Measurements from ENCODE around the gene GSG1L2.

DNA sequence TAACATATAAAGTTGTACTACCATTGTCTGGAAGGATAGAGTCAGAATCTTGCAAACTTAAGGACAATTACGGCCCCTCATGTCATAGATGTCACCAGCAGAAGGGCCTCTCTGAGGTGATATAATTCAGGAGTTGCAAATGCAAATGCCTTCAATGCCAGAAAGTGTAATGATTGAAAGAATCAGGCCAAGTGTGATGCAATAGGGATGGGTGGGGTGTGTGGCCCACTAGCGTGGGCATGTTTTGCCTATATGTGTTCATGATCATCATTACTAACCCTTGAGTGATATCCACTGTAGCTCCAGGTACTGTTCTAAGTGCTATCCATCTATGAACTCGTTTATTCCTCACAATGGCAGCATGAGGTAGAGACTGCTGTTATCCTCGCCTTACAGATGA lies 31.6 kb downstream of the GSG1L2 start:
- TF ChIP-seq POLR2A (IDR thresholded peaks at IDR 0.05; ENCODE audit: low read length) (no peak), GATA1 (IDR thresholded peaks at IDR 0.05; ENCODE audit: low read depth, low read length) (no peak)

Data from erythroblast (primary cell).